HG02642 (cell line): ENCODE data around the gene TMEM255B.
"Not testable (repeated sequence)": the region's sequence is repeated elsewhere in the genome, so short reads cannot be mapped to it uniquely, and the experiment has no call there.

Experiments
- ATAC-seq: cut with Tn5 transposase; IDR thresholded peaks from one replicate; pipeline ENCODE4 v1.9.1; 2021; ENCODE audit warnings: mild to moderate bottlenecking; ENCODE audit not compliant: unreplicated experiment, poor library complexity

TMEM255B gene

GRCh38 chr13:113758651-113759524 is at the start of gene TMEM255B:
Gene TMEM255B, plus strand, starts transcription at chr13:113759226. Its CDS starts 44 bp downstream, at chr13:113759270.
- peak; percentile 91 for ATAC-seq

GRCh38 chr13:113722921-113723320 is 36.1 kb upstream of the TMEM255B start:
- ATAC-seq = no peak

GRCh38 chr13:113723410-113724015 is 35.5 kb upstream of the TMEM255B start:
- ATAC-seq = no peak

GRCh38 chr13:113724016-113724758 is 34.8 kb upstream of the TMEM255B start:
- no peak for ATAC-seq

GRCh38 chr13:113724780-113725315 is 34.2 kb upstream of the TMEM255B start:
- peak; percentile 63 for ATAC-seq

GRCh38 chr13:113725329-113726105 is 33.5 kb upstream of the TMEM255B start:
- ATAC-seq = not testable (repeated sequence)

GRCh38 chr13:113726106-113726821 is 32.8 kb upstream of the TMEM255B start:
- ATAC-seq = not testable (repeated sequence)

GRCh38 chr13:113726961-113727411 is 32.0 kb upstream of the TMEM255B start:
- no peak for ATAC-seq

GRCh38 chr13:113728571-113729054 is 30.4 kb upstream of the TMEM255B start:
- ATAC-seq = no peak

GRCh38 chr13:113729187-113730019 is 29.6 kb upstream of the TMEM255B start:
- ATAC-seq = no peak

- no peak for ATAC-seq
Measured at GRCh38 chr13:113730258-113730691, 28.8 kb upstream of the TMEM255B start.

- no peak for ATAC-seq
Measured at GRCh38 chr13:113730831-113731191, 28.2 kb upstream of the TMEM255B start.

GRCh38 chr13:113731192-113732175 is 27.5 kb upstream of the TMEM255B start:
- ATAC-seq = no peak

GRCh38 chr13:113732176-113732960 is 26.7 kb upstream of the TMEM255B start:
- ATAC-seq = no peak

GRCh38 chr13:113732961-113733950 is 25.8 kb upstream of the TMEM255B start:
- ATAC-seq = no peak
